Measurements from ENCODE around the gene SH3PXD2A. TPM values are rescaled to one million over a fixed set of nuclear protein-coding genes. Genes with fewer than 3 reads are reported as not detected.
A peak's percentile ranks its signal among the peaks of the same experiment; 100 is the strongest.

Gene SH3PXD2A
- polyA plus RNA-seq (ENCODE audit: insufficient read length in 3 of 3), result 10 to 100 TPM; 26.6 to 29.4 (median 29.3) TPM
- long read RNA-seq, donor 1, result 0 reads
- long read RNA-seq, donor 2, result 0 reads
- long read RNA-seq, donor 3, result 0 reads
- long read RNA-seq, donor 4, result 0 reads
- long read RNA-seq, donor 5, result 0 reads
- long read RNA-seq, donor 6, result 0 reads
- long read RNA-seq, donor 7, partial matches to known transcripts, result 8 of 8 reads
- long read RNA-seq, donor 7, other reads (novel, unspliced or antisense), result 0 of 8 reads
- long read RNA-seq, donor 8, partial matches to known transcripts, result 17 of 17 reads
- long read RNA-seq, donor 8, other reads (novel, unspliced or antisense), result 0 of 17 reads
- long read RNA-seq, donor 9, result 0 reads
- long read RNA-seq, donor 10, result 0 reads
- long read RNA-seq, donor 11, result 0 reads
- long read RNA-seq, donor 12, partial matches to known transcripts, result 5 of 5 reads
- long read RNA-seq, donor 12, other reads (novel, unspliced or antisense), result 0 of 5 reads
- long read RNA-seq, donor 13, partial matches to known transcripts, result 14 of 14 reads
- long read RNA-seq, donor 13, other reads (novel, unspliced or antisense), result 0 of 14 reads
- long read RNA-seq, donor 14, result 0 reads
- long read RNA-seq, donor 15, result 0 reads
- long read RNA-seq, donor 16, result 0 reads

- DNase-seq, result no peak
Measured at GRCh38 chr10:103855424-103855823, at the start of gene SH3PXD2A. SH3PXD2A (minus strand) TSS chr10:103855576; CDS start chr10:103855266, 310 bp downstream.

- no peak for DNase-seq
Measured at GRCh38 chr10:103901299-103901698, 45.9 kb upstream of the SH3PXD2A start.

- no peak for DNase-seq
Measured at GRCh38 chr10:103899312-103899711, 43.9 kb upstream of the SH3PXD2A start.

GRCh38 chr10:103897241-103897774 is 41.9 kb upstream of the SH3PXD2A start:
- DNase-seq, result no peak

GRCh38 chr10:103896225-103896624 is 40.8 kb upstream of the SH3PXD2A start:
- DNase-seq, result no peak

GRCh38 chr10:103895411-103896186 is 40.2 kb upstream of the SH3PXD2A start:
- peak; percentile 83 for DNase-seq

- DNase-seq, result no peak
Measured at GRCh38 chr10:103894441-103894864, 39.1 kb upstream of the SH3PXD2A start.

- no peak for DNase-seq
Measured at GRCh38 chr10:103893817-103894216, 38.4 kb upstream of the SH3PXD2A start.

- DNase-seq, result no peak
Measured at GRCh38 chr10:103892181-103892580, 36.8 kb upstream of the SH3PXD2A start.

- DNase-seq, result no peak
Measured at GRCh38 chr10:103890688-103891087, 35.3 kb upstream of the SH3PXD2A start.

- no peak for DNase-seq
Measured at GRCh38 chr10:103890194-103890658, 34.9 kb upstream of the SH3PXD2A start.

- no peak for DNase-seq
Measured at GRCh38 chr10:103889121-103889720, 33.8 kb upstream of the SH3PXD2A start.

- peak; percentile 64 for DNase-seq
Measured at GRCh38 chr10:103888113-103888841, 32.9 kb upstream of the SH3PXD2A start.

- DNase-seq, result no peak
Measured at GRCh38 chr10:103885617-103886016, 30.2 kb upstream of the SH3PXD2A start.

GRCh38 chr10:103884681-103885139 is 29.3 kb upstream of the SH3PXD2A start:
- DNase-seq, result peak; percentile 58

- DNase-seq, result no peak
Measured at GRCh38 chr10:103882285-103883007, 27.1 kb upstream of the SH3PXD2A start.

GRCh38 chr10:103881416-103882284 is 26.3 kb upstream of the SH3PXD2A start:
- no peak for DNase-seq

- DNase-seq, result no peak
Measured at GRCh38 chr10:103879831-103880230, 24.5 kb upstream of the SH3PXD2A start.

- no peak for DNase-seq
Measured at GRCh38 chr10:103879409-103879808, 24.0 kb upstream of the SH3PXD2A start.
